HG02884 (cell line): ENCODE measurements around the gene TTLL11.

Source experiments
- ATAC-seq: cut with Tn5 transposase; IDR thresholded peaks from one replicate; pipeline ENCODE4 v1.9.1; 2021; ENCODE audit warnings: mild to moderate bottlenecking, moderate library complexity; ENCODE audit not compliant: unreplicated experiment

TTLL11 gene

GRCh38 chr9:121821326-121821725, 271.8 kb downstream of the TTLL11 start:
- ATAC-seq = no peak

DNA sequence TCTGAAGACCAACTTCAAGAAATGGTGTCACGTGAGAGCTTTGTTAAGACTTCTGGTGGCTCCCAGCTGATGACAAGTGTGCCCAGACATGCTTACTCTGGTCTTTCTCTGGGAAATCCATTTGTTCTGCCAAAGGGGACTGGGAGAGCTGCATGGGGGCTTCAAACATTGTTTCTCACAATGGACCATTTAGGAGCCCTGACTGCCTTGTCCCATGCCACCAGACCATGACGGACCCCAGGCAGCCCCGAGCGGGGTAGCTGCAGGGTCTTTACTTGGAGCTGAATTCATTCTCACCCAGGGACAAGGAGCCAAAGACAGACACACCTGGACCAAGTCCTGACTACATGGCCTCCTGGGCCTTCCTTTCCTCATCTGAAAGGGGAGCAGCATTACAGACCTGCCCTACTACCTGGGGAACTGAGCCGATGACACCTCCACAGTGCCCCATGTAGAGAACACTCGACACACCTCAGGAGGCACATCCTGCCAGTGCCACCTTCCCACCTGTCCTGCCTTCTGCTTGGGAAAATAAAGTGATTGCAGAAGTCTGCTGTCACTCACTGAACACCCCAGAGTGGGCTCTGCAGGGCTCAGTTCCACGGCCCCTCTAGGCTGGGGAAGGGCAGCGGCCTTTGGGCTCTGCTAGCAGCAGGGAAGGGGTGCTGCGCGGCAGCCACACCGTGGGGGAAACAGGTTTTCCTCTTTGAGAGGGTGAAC, 272.7 kb downstream of the TTLL11 start:
- no peak for ATAC-seq

GRCh38 chr9:121819428-121820231, 273.5 kb downstream of the TTLL11 start:
- no peak for ATAC-seq

DNA sequence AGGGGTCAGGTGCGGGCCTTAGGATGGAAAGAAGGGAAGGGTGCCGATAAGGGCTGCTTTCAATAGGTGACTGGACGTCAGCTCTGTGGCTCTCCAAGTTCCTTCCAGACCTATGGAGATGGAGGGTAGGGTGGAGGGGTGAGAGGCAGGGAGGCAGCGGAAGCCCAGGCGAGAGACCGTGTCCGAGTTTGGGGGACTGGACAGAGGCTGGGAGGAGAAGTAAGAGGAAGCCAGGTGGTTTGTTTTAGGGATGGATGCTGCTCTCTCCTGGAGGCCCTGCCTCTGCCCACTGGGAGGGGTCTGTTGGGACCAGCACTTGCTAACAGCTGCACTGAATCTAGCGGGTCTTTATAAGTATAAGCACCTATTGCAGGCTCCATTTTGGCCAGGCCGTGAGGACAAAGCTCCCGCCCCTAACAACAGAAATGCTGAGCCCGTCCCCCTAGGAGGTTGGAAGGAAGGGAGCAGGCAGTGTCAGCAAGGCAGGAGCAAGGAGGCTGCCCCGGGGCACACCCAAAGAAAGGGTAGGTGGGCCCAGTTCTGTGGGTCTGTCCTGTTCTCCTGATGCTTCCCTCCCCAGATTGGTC, 274.2 kb downstream of the TTLL11 start:
- no peak for ATAC-seq

DNA sequence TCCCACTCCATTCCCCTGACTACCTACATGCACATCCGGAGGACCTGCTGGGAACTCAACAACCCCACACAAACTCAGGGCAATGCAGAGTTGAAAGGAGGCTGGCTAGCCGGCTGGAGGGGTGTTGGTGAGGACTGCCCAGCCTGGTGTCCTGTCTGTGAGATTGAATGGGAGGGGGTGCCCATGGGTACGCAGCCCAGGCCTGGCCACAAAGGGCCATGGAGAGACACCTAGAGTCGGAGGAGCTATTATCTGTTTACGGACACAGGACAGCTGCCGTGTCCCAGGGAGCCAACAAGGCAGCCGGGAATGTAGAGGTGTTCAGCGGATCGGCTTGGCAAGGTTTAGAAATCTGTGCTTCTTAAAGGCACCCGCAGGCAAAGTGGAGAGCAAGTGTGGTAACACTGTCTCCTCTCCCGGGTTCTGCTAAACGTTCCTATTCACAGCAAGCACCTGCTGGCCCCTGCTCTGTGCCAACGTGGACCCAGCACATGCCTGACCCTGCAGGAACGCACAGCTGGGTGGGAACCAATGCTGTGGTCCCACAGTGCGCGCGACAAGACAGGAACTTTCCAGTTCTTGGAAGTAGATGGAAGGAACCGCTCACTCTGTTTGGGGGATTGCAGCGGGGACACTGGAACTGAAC, 275.0 kb downstream of the TTLL11 start:
- no peak for ATAC-seq

DNA sequence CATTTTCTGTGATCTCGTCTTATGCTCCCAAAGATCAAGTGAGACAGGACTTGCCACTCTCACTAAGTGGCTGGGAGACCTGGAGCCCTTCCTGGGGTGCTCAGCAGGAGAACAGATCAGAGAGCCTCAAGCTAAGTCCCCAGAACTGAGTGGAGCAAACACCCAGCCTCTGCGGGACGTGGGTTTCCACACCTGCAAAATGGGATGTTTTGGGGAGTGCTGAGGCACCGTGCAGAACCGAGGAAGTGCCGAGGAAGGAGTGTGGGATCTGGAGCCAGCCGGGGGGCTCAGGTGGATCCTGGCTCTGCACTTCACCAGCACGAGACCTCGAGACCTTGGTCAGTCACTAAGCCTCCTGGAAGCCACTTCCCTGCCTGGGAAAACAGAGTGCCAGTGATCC, 275.6 kb downstream of the TTLL11 start:
- ATAC-seq = no peak

- no peak for ATAC-seq
Observed at GRCh38 chr9:121816845-121817450, 276.2 kb downstream of the TTLL11 start.

DNA sequence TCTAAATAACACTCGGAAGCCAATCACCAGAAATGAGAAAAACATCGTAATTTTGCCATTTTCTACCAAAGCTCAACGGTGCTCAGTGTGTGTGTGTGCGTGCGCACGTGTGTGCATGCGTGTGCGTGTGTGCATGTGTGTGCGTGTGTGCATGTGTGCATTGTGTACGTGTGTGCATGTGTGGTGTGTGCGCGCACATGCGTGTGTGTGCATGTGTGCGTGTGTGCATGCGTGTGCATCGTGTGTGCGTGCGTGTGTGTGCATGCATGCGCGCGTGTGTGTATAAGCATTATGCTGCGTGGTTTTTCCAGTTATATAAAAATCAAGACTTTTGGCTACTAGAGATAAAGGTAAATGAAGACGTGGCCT, 276.7 kb downstream of the TTLL11 start:
- no peak for ATAC-seq

DNA sequence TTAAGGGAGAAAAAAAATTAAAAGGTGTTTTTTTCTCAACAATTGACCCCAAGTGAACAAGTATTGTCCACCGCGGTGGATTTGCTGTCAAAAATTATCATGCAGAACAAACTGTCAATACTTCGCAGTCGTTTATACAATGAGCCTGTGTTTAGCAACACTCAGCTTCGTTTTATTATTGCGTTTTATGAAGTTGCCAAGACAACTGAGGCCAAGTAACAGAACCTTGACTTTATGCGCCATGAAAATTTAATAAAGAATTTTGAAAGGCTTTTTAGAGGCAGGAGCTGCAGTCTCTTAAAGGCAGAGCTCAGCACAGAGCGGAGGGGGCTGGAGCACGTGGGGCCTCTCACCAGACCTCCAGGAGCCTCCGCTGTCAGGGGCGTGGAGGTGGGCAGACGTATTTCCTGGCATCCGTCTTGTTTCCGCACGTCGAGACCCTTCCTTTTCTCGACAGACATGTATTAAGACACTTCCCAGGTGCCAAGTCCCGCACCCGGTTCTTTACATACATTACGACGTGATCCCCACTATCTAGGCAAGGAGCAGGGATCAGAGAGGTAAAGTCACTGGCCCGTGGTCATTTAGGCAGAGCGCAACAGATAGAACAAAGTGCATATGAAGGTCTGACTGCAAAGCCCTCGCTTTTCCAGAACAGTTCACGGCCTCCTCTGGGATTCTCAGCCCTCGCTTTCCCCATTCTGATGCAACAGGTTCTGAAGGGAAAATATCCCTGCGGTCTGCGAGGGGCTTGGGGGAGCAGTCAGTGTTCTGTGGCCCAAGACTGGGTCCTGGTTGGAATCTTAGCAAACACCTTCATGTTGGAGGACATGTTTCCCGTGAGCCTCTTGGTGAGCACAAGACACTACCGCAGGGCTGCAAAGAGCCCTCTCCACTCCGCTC, 277.3 kb downstream of the TTLL11 start:
- no peak for ATAC-seq

DNA sequence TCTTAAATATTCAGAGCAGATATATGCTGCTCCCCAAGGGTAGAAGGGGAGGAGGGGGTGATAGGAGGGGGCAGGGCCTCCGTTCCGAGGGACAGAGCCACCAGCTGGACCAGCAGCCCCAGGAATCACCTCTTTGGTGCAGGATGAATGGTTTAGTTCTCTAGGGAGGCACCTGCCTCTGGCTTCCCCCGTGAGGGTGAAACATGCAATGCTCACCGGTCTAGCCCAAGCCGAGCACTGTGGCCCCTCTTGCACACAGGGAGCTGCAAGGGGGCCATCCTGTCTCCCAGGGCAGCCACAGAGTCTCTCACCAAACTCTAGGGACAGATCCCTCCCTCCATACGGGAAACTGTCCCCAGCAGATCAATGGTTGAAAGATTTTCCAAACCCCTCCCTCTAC, 278.0 kb downstream of the TTLL11 start:
- ATAC-seq = no peak

DNA sequence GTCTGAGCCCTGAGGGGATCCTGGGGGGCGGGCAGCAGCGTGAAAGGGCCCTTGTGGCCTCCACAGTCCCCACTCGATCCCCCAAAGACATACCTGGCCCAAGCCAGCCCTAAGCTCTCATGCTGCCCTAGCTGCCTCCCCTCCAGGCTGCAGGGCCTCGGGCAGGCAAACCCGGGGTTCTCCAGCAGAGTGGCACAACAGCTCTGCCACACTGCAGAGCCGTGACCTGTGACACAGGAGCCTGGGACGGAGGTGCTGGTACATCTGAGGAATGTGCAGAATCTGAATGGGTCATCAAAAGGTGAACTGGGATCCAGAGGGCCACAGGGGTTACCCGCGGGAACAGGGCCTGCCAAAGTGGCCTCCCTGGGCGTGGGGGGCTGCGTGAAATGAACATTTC, 278.5 kb downstream of the TTLL11 start:
- no peak for ATAC-seq

GRCh38 chr9:121813519-121814210, 279.4 kb downstream of the TTLL11 start:
- ATAC-seq = no peak

- ATAC-seq = no peak
Observed at GRCh38 chr9:121812159-121812735, 280.9 kb downstream of the TTLL11 start.

DNA sequence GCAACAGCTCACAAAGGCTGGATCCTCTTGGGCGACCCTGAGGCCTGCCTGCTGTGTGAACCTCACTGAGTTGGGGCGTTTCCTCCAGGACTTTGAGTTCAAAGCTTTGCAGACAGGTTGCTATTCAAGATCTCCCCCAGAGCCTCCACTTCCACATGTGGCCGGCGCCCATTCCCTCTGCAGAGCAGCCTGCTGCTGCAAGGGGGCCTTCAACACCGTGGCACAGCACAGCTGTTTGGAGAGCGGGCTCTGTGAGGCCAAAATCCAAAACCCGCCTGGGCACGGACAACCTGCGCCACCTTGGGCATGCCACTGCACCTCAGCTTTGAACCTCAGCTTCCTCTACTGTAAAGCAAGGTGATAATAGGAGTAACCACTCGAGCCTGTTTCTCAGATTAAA, 281.4 kb downstream of the TTLL11 start:
- ATAC-seq = no peak

- ATAC-seq = no peak
Observed at GRCh38 chr9:121811140-121811539, 282.0 kb downstream of the TTLL11 start.

- no peak for ATAC-seq
Observed at GRCh38 chr9:121810489-121810888, 282.6 kb downstream of the TTLL11 start.

- no peak for ATAC-seq
Observed at GRCh38 chr9:121809356-121810050, 283.6 kb downstream of the TTLL11 start.

GRCh38 chr9:121808781-121809180, 284.3 kb downstream of the TTLL11 start:
- no peak for ATAC-seq
